PC-3 (cell line): Measurements from ENCODE around the gene NR3C1. TPM values are rescaled to one million over a fixed set of nuclear protein-coding genes. Genes with fewer than 3 reads are reported as not detected.
A peak's percentile ranks its signal among the peaks of the same experiment; 100 is the strongest.

Source experiments
- ATAC-seq: fragments of 200-7000 bp; cut with Tn5 transposase; 2 replicates; pipeline ENCODE4 v1.9.1; 2020; ENCODE audit warnings: mild to moderate bottlenecking, moderate library complexity
- BruUV-seq: library from RNA; stranded (reverse); fragments of 400-500 nt; replicated peaks from 2 replicates; lab custom pipeline; 2021; lab: Mats Ljungman, UMichigan
- CTCF ChIA-PET: fragments of 300-600 bp; sonication (Branson Sonifier 250); formaldehyde crosslinking; loops from one replicate; lab custom pipeline; 2022; ENCODE audit warnings: antibody characterized with exemption; lab: Charles Lee
- POLR2A ChIA-PET: fragments of 300-600 bp; sonication (Branson Sonifier 250); formaldehyde crosslinking; loops from one replicate; lab custom pipeline; 2022; ENCODE audit warnings: antibody characterized with exemption; ENCODE audit not compliant: unreplicated experiment; lab: Charles Lee
- DNase-seq: peaks from one replicate; pipeline ENCODE4 v3.0.0-alpha.2; 2015
- H2AFZ ChIP-seq: fragments of 300-600 bp; sonication (generic); 2 replicates; pipeline ENCODE4 v1.6.0; 2016; ENCODE audit warnings: antibody characterized with exemption, low read length
- H3F3A ChIP-seq: fragments of 300-600 bp; sonication (generic); one replicate; pipeline ENCODE4 v1.6.0; 2017; ENCODE audit warnings: antibody characterized with exemption, low read length, control low read depth, mild to moderate bottlenecking; ENCODE audit not compliant: unreplicated experiment
- H3K27ac ChIP-seq: fragments of 300-600 bp; sonication (generic); 2 replicates; pipeline ENCODE4 v1.5.1; 2016; ENCODE audit warnings: mild to moderate bottlenecking, low read length
- H3K27me3 ChIP-seq: fragments of 300-600 bp; sonication (generic); 2 replicates; pipeline ENCODE4 v1.6.1; 2016; ENCODE audit warnings: low read length, mixed read lengths
- H3K36me3 ChIP-seq: fragments of 300-600 bp; sonication (generic); 2 replicates; pipeline ENCODE4 v1.6.1; 2016; ENCODE audit warnings: low read depth, mixed run types, low read length, mixed read lengths
- H3K4me1 ChIP-seq: fragments of 300-600 bp; sonication (generic); 2 replicates; pipeline ENCODE4 v1.5.1; 2016; ENCODE audit warnings: low read length; ENCODE audit not compliant: insufficient read depth
- H3K4me2 ChIP-seq: fragments of 300-600 bp; sonication (generic); 2 replicates; pipeline ENCODE4 v1.6.0; 2016; ENCODE audit warnings: low read length
- H3K4me3 ChIP-seq: fragments of 300-600 bp; sonication (generic); 2 replicates; pipeline ENCODE4 v1.5.1; 2016; ENCODE audit warnings: mild to moderate bottlenecking, low read length, mixed read lengths
- H3K79me2 ChIP-seq: fragments of 300-600 bp; sonication (generic); 2 replicates; pipeline ENCODE4 v1.6.1; 2017; ENCODE audit warnings: low read length, mixed read lengths
- H3K9ac ChIP-seq: fragments of 300-600 bp; sonication (generic); 2 replicates; pipeline ENCODE4 v1.6.0; 2016; ENCODE audit warnings: mild to moderate bottlenecking, low read length
- H3K9me2 ChIP-seq: fragments of 300-600 bp; sonication (generic); replicated peaks from 2 replicates; pipeline ENCODE4 v1.6.1; 2016; ENCODE audit warnings: mixed run types, low read length, mixed read lengths
- H3K9me3 ChIP-seq: fragments of 300-600 bp; sonication (generic); 2 replicates; pipeline ENCODE4 v1.6.1; 2016; ENCODE audit warnings: low read length, mixed read lengths
- H4K20me1 ChIP-seq: fragments of 300-600 bp; sonication (generic); 2 replicates; pipeline ENCODE4 v1.6.1; 2016; ENCODE audit warnings: low read length, mixed read lengths
- CTCF ChIP-seq: fragments of 300-600 bp; sonication (generic); conservative IDR thresholded peaks from 2 replicates; pipeline ENCODE4 v1.5.1; 2017; ENCODE audit warnings: antibody characterized with exemption, low read depth, mild to moderate bottlenecking, low read length
- EZH2 ChIP-seq: fragments of 300-600 bp; sonication (generic); IDR thresholded peaks from one replicate; pipeline ENCODE4 v1.6.1; 2017; ENCODE audit warnings: antibody characterized with exemption, mild to moderate bottlenecking, low read length; ENCODE audit not compliant: unreplicated experiment
- EZH2phosphoT487 ChIP-seq: fragments of 300-600 bp; sonication (generic); IDR thresholded peaks from 2 replicates; pipeline ENCODE4 v1.6.1; 2018; ENCODE audit warnings: mild to moderate bottlenecking, antibody characterized with exemption, low read length, borderline replicate concordance
- intact Hi-C: fragments of 100-400 bp; cut with micrococcal nuclease; formaldehyde crosslinking; loops from 2 replicates; pipeline ENCODE4 v1.9.0; 2023
- total RNA-seq: library from RNA; depleted of rRNA; stranded (reverse); fragments of >200 nt; gene quantifications from 2 replicates; pipeline ENCODE4 v1.2.3, GENCODE V29; 2014

The NR3C1 gene
- total RNA-seq, 1 experiment from 2014 or later, result 13.0 TPM

GRCh38 chr5:143245929-143246561, 157.4 kb downstream of the NR3C1 start:
- no peaks in the 10 kb centered on the region for H3K36me3 ChIP-seq
- DNase-seq (peak; percentile 94), ATAC-seq (peak; percentile 59)
- H3K4me2 ChIP-seq, result peak overlapping the region; percentile 76
- peak overlapping the region; percentile 63 for H2AFZ ChIP-seq
- no TSS peak for BruUV-seq
- H3K79me2 ChIP-seq, result 0 out of 2 replicates have a peak, but pooled peaks cover 6% of the 10 kb centered on the region
- H3K9ac ChIP-seq, result peak overlapping the region; percentile 82
- no peaks in the 10 kb centered on the region for H4K20me1 ChIP-seq
- H3K4me1 ChIP-seq, result peaks cover 72% of the 10 kb centered on the region
- peak overlapping the region; percentile 99 for H3K27ac ChIP-seq
- H3K27me3 ChIP-seq, result no peaks in the 10 kb centered on the region
- ChIA-PET POLR2A (interaction anchor here (0.6 kb wide), 2 partner anchors 318 to 602 kb away, joined by 3 to 4 read pairs; no protein-coding TSS in a partner anchor), CTCF (interaction anchor here (1.2 kb wide), 1 partner anchor 157 kb away, joined by 3 read pairs; the partner anchor contains the start of gene NR3C1)
- H3K4me3 ChIP-seq, result peak overlapping the region; percentile 46
- TF ChIP-seq EZH2phosphoT487, result no peak
- TF ChIP-seq CTCF, result no peak
- no peak for TF ChIP-seq EZH2
- H3F3A ChIP-seq, result no peaks in the 10 kb centered on the region
- intact Hi-C loops, result loop anchor here (2.0 kb wide), 3 partner anchors 57 to 157 kb away; partner anchors contain the start of gene NR3C1
- no peaks in the 10 kb centered on the region for H3K9me2 ChIP-seq
- H3K9me3 ChIP-seq, result no peaks in the 10 kb centered on the region

GRCh38 chr5:143244990-143245389, 158.5 kb downstream of the NR3C1 start:
- DNase-seq, result peak; percentile 9
- CTCF ChIA-PET, result no interaction called here
- TF ChIP-seq EZH2 (no peak), CTCF (no peak), EZH2phosphoT487 (no peak)
- Histone ChIP-seq H3K36me3 (no peaks in the 10 kb centered on the region), H3K9ac (peak overlapping the region; percentile 82), H3K79me2 (0 out of 2 replicates have a peak, but pooled peaks cover 6% of the 10 kb centered on the region), H3K4me2 (peak overlapping the region; percentile 76), H3K9me2 (no peaks in the 10 kb centered on the region), H3K27me3 (no peaks in the 10 kb centered on the region), H3F3A (no peaks in the 10 kb centered on the region), H3K9me3 (no peaks in the 10 kb centered on the region), H4K20me1 (no peaks in the 10 kb centered on the region), H3K4me1 (peaks cover 67% of the 10 kb centered on the region), H3K27ac (peak overlapping the region; percentile 99), H3K4me3 (peak overlapping the region; percentile 47; the same call in 1 of the 2 replicates), H2AFZ (no peak overlapping the region)
- POLR2A ChIA-PET, result interaction anchor here (0.5 kb wide), 1 partner anchor 813 kb away, joined by 4 read pairs; no protein-coding TSS in a partner anchor
- ATAC-seq, result no peak
- BruUV-seq, result no TSS peak
- intact Hi-C loops, result loop anchor here (2.0 kb wide), 3 partner anchors 58 to 158 kb away; partner anchors contain the start of gene NR3C1
